Nephron progenitor cell (in vitro differentiated cells): ENCODE results near the gene CALHM2.

Experiments
- DNase-seq: peaks from one replicate; pipeline ENCODE4 v3.0.0; 2021
- H3K27ac Mint-ChIP-seq: 2 replicates; pipeline ENCODE4 v1.8.0; 2021; ENCODE audit warnings: mild to moderate bottlenecking, moderate library complexity, mixed read lengths
- H3K27me3 Mint-ChIP-seq: 2 replicates; pipeline ENCODE4 v1.8.0; 2021; ENCODE audit warnings: mild to moderate bottlenecking, low read depth, mixed read lengths; ENCODE audit not compliant: poor library complexity
- H3K36me3 Mint-ChIP-seq: 2 replicates; pipeline ENCODE4 v1.8.0; 2021; ENCODE audit warnings: low read depth, mixed read lengths
- H3K4me1 Mint-ChIP-seq: 2 replicates; pipeline ENCODE4 v1.8.0; 2021; ENCODE audit warnings: mixed read lengths
- H3K4me3 Mint-ChIP-seq: 2 replicates; pipeline ENCODE4 v1.8.0; 2021; ENCODE audit warnings: mild to moderate bottlenecking, moderate library complexity, mixed read lengths
- H3K9me3 Mint-ChIP-seq: 2 replicates; pipeline ENCODE4 v1.8.0; 2021; ENCODE audit warnings: mild to moderate bottlenecking, moderate library complexity, mixed read lengths
- CTCF ChIP-seq: fragments of 200-600 bp; sonication (generic); IDR thresholded peaks from 2 replicates; pipeline ENCODE4 v1.5.0; 2021; ENCODE audit warnings: antibody characterized with exemption

CALHM2 gene

GRCh38 chr10:103497161-103497915 is 45.2 kb upstream of the CALHM2 start:
- Mint-ChIP-seq H3K4me1 (peaks cover 39% of the 10 kb centered on the region), H3K9me3 (peaks cover 13% of the 10 kb centered on the region), H3K27ac (no peak overlapping the region), H3K36me3 (no peaks in the 10 kb centered on the region), H3K27me3 (peaks cover 83% of the 10 kb centered on the region), H3K4me3 (no peak overlapping the region)
- no peak for DNase-seq
- TF ChIP-seq CTCF = no peak

GRCh38 chr10:103495321-103495720 is 43.2 kb upstream of the CALHM2 start:
- H3K27me3 Mint-ChIP-seq = peaks cover 80% of the 10 kb centered on the region
- H3K4me3 Mint-ChIP-seq = peak overlapping the region; percentile 80
- peaks cover 44% of the 10 kb centered on the region for H3K4me1 Mint-ChIP-seq
- DNase-seq = no peak
- peaks cover 13% of the 10 kb centered on the region for H3K9me3 Mint-ChIP-seq
- no peak overlapping the region for H3K27ac Mint-ChIP-seq
- TF ChIP-seq CTCF = no peak
- no peaks in the 10 kb centered on the region for H3K36me3 Mint-ChIP-seq

- H3K4me1 Mint-ChIP-seq = peaks cover 46% of the 10 kb centered on the region
- no peak for TF ChIP-seq CTCF
- no peak overlapping the region for H3K27ac Mint-ChIP-seq
- no peaks in the 10 kb centered on the region for H3K36me3 Mint-ChIP-seq
- H3K27me3 Mint-ChIP-seq = peaks cover 73% of the 10 kb centered on the region
- peak; percentile 65 for DNase-seq
- H3K9me3 Mint-ChIP-seq = peaks cover 13% of the 10 kb centered on the region
- H3K4me3 Mint-ChIP-seq = peak overlapping the region; percentile 80
Observed at GRCh38 chr10:103493916-103494877, 42.0 kb upstream of the CALHM2 start.

- no peaks in the 10 kb centered on the region for H3K36me3 Mint-ChIP-seq
- no peak for TF ChIP-seq CTCF
- H3K27me3 Mint-ChIP-seq = peaks cover 70% of the 10 kb centered on the region
- peak; percentile 68 for DNase-seq
- peak within 1 kb of the TSS; percentile 80 for H3K4me3 Mint-ChIP-seq
- peaks cover 10% of the 10 kb centered on the region for H3K9me3 Mint-ChIP-seq
- H3K27ac Mint-ChIP-seq = no peak within 1 kb of the TSS
- peaks cover 46% of the 10 kb centered on the region for H3K4me1 Mint-ChIP-seq
Observed at GRCh38 chr10:103493362-103493915, 41.3 kb upstream of the CALHM2 start, which contains the start of gene NEURL1. Gene NEURL1, plus strand, starts transcription at chr10:103493705. Its CDS starts 683 bp downstream, at chr10:103494388.

GRCh38 chr10:103492655-103493261 is 40.6 kb upstream of the CALHM2 start:
- Mint-ChIP-seq H3K27me3 (peaks cover 63% of the 10 kb centered on the region), H3K36me3 (no peaks in the 10 kb centered on the region), H3K9me3 (peaks cover 7% of the 10 kb centered on the region), H3K27ac (no peak overlapping the region), H3K4me1 (peaks cover 46% of the 10 kb centered on the region), H3K4me3 (peak overlapping the region; percentile 80)
- no peak for TF ChIP-seq CTCF
- no peak for DNase-seq
